HepG2 (cell line): ENCODE data around the gene GADD45A. TPM values are rescaled to one million over a fixed set of nuclear protein-coding genes. Genes with fewer than 3 reads are reported as not detected.

Source experiments
- ATAC-seq: fragments of 200-7000 bp; cut with Tn5 transposase; 3 replicates; pipeline ENCODE4 v1.9.1; 2020; ENCODE audit warnings: mild to moderate bottlenecking, moderate library complexity
- BruUV-seq: library from RNA; stranded (reverse); fragments of 400-500 nt; replicated peaks from 2 replicates; lab custom pipeline; 2021; lab: Mats Ljungman, UMichigan
- CTCF ChIA-PET: fragments of 300-600 bp; formaldehyde crosslinking; extraction: SDS; loops from one replicate; lab custom pipeline; 2021; ENCODE audit warnings: low total read pairs, inconsistent platforms, low intra/inter-chr PET ratio; lab: Yijun Ruan, JAX
- POLR2A ChIA-PET: fragments of 350-600 bp; sonication (Branson Sonifier 250); formaldehyde crosslinking; loops from one replicate; lab custom pipeline; 2020; ENCODE audit warnings: antibody characterized with exemption, inconsistent platforms; lab: Yijun Ruan, JAX
- DNase-seq: peaks from one replicate; pipeline ENCODE4 v3.0.0-alpha.2; 2015; ENCODE audit warnings: low spot score
- FAIRE-seq: peaks from 3 replicates; lab custom pipeline; 2011; peaks lifted over from hg19 to GRCh38; lab: Jason Lieb, UNC
- H2AFZ ChIP-seq: one replicate; pipeline ENCODE4 v1.6.1; 2011; ENCODE audit warnings: low read length, inconsistent platforms
- H3K27ac ChIP-seq: fragments of 300-600 bp; 3 replicates; pipeline ENCODE4 v1.8.0; 2011; ENCODE audit warnings: mixed run types, mild to moderate bottlenecking, mixed read lengths, low read length, inconsistent platforms; ENCODE audit not compliant: insufficient read depth; ENCODE audit errors: extremely low read length
- H3K27me3 ChIP-seq, 2 experiments: fragments of 200-600 bp in 1 of 2; 2 replicates in 1 of 2; 3 replicates in 1 of 2; pipeline versions ENCODE4 v1.6.0 to v1.8.0; 2011; ENCODE audit warnings: low read length in 2 of 2, mild to moderate bottlenecking in 2 of 2, moderate library complexity in 2 of 2, inconsistent platforms in 1 of 2; ENCODE audit not compliant: insufficient read depth in 2 of 2, control insufficient read depth in 1 of 2
- H3K36me3 ChIP-seq, 2 experiments: fragments of 200-600 bp in 1 of 2; replicated peaks in 1 of 2; 2 replicates in 1 of 2; 3 replicates in 1 of 2; pipeline versions ENCODE4 v1.5.1 to v1.8.0; 2011; ENCODE audit warnings: low read length in 2 of 2, inconsistent platforms in 1 of 2; ENCODE audit not compliant: insufficient read depth in 2 of 2, control insufficient read depth in 1 of 2
- H3K4me1 ChIP-seq: 2 replicates; pipeline ENCODE4 v1.5.1; 2012; ENCODE audit warnings: low read length, inconsistent platforms; ENCODE audit not compliant: insufficient read depth
- H3K4me2 ChIP-seq: 2 replicates; pipeline ENCODE4 v1.6.0; 2011; ENCODE audit warnings: low read depth, low read length, inconsistent platforms
- H3K4me3 ChIP-seq, 3 experiments: fragments of 200-600 bp in 1 of 3; sonication (generic), shearing (Covaris generic) in 1 of 3; replicated peaks in 1 of 3; 2 replicates each; pipeline ENCODE4 v1.5.1; 2011 to 2016; ENCODE audit warnings: low read length in 3 of 3, inconsistent platforms in 2 of 3, low read depth in 2 of 3, mild to moderate bottlenecking in 2 of 3, control low read depth in 1 of 3, mixed read lengths in 1 of 3; ENCODE audit not compliant: insufficient read depth in 1 of 3
- H3K79me2 ChIP-seq: one replicate; pipeline ENCODE4 v1.6.1; 2011; ENCODE audit warnings: low read length, inconsistent platforms; ENCODE audit not compliant: insufficient read depth
- H3K9ac ChIP-seq: 2 replicates; pipeline ENCODE4 v1.6.0; 2011; ENCODE audit warnings: mild to moderate bottlenecking, low read depth, low read length, inconsistent platforms; ENCODE audit not compliant: insufficient read depth
- H3K9me3 ChIP-seq: 2 replicates; pipeline ENCODE4 v1.5.1; 2012; ENCODE audit warnings: mild to moderate bottlenecking, low read length
- H4K20me1 ChIP-seq: 2 replicates; pipeline ENCODE4 v1.6.0; 2011; ENCODE audit warnings: inconsistent platforms, mild to moderate bottlenecking, low read length, moderate library complexity; ENCODE audit not compliant: insufficient read depth
- RFXANK ChIP-seq: IDR thresholded peaks from 2 replicates; pipeline ENCODE4 v1.6.1; 2016
- STAG1 ChIP-seq: sonication (generic); formaldehyde crosslinking; IDR thresholded peaks from 2 replicates; pipeline ENCODE4 v1.4.0; 2020; ENCODE audit warnings: missing genetic modification reagents
- ZNF260 ChIP-seq: sonication (generic); formaldehyde crosslinking; IDR thresholded peaks from 2 replicates; pipeline ENCODE4 v1.4.0; 2020; ENCODE audit warnings: missing genetic modification reagents, low read depth, mild to moderate bottlenecking, borderline replicate concordance
- ZNF737 ChIP-seq: sonication (generic); formaldehyde crosslinking; IDR thresholded peaks from 2 replicates; pipeline ENCODE4 v1.5.0; 2020; ENCODE audit warnings: missing genetic modification reagents, mild to moderate bottlenecking, borderline replicate concordance
- WGBS: methylation state at CpG from one replicate; pipeline ENCODE4 v1.1.6; 2017; ENCODE audit warnings: low lambda C conversion rate; 5-methylcytosine and 5-hydroxymethylcytosine counted together
- in situ Hi-C: cut with HindIII; loops from 2 replicates; pipeline ENCODE4 v1.10.0; 2017; ENCODE audit warnings: low pct_unique_long_range_greater_than_20kb; ENCODE audit not compliant: extremely low pct_ligation_motif_present
- intact Hi-C: fragments of 100-400 bp; cut with micrococcal nuclease; formaldehyde crosslinking; loops from one replicate; pipeline ENCODE4 v1.10.0; 2022; ENCODE audit not compliant: unreplicated experiment
- polyA plus RNA-seq, 8 experiments: library from polyadenylated mRNA; depleted of rRNA in 3 of 8; stranded (reverse) in 7 of 8; unstranded in 1 of 8; fragments of >200 nt; fragmentation: Illumina TruSeq in 4 of 8; extraction: Trizol in 4 of 8; gene quantifications; 2 replicates each; pipeline versions ENCODE4 v1.2.1 to v1.2.3, GENCODE V29; 2011 to 2016; ENCODE audit warnings: low read depth in 4 of 8, missing spikeins in 1 of 8, mixed read lengths in 1 of 8; ENCODE audit not compliant: insufficient read depth in 1 of 8
- total RNA-seq, 5 experiments: library from RNA; depleted of rRNA; stranded (reverse); fragments of >200 nt; fragmentation: Illumina TruSeq; extraction: Trizol; gene quantifications; 2 replicates each; pipeline ENCODE4 v1.2.3, GENCODE V29; 2016; ENCODE audit warnings: low read depth in 1 of 5
- TF ChIP-seq, protein P1 (sequence below): sonication (generic); formaldehyde crosslinking; IDR thresholded peaks from 2 replicates; pipeline ENCODE4 v1.8.1; 2023; ENCODE audit warnings: missing genetic modification reagents, inconsistent platforms, borderline replicate concordance

The GADD45A gene
- total and polyA plus RNA-seq, 2 of the 13 experiments (the other 11 are each of a cell fraction or from before 2014, with no cell fraction given), result 33.2 to 46.2 TPM

DNA sequence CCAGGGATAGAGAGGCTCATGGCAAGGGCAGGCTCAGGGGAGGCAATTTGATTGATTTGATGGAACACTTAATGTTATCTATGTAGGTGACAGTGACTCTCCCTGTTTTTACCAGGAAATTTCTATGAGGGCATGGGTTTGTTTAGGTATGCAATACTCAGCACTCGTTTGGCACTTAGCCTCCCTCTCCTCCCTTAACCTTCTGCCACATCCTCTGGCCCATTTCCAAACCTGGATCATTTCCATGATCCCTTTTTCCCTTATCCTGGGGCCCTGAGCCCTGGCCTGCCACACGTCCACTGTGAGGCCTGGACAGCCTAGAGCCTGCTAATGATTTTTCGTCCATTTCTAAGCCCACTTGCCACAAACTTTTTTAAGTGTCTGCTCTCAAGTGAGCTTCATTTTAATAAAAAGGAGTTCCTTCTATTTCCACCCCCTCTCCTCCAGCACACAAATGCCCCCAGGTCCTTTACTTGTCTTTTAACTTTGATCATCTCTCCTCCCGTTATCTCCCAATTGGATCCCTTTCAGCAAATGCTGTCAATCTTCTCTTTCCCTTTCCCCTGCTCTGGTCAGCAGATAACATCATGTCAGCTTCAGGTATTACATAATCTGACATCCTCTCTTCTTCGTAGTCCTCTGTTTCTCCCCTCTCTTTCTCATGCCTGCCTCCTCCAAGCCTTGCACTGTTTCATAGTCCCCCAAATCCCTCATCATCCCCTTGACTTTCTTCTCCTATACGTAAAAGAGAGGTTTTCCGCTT, 37.8 kb upstream of the GADD45A start:
- DNase-seq, result no peak
- H3K36me3 ChIP-seq, result no peaks in the 10 kb centered on the region
- POLR2A ChIA-PET, result interaction anchor here (1.0 to 3.6 kb wide), 2 partner anchors 38 kb away, joined by 4 to 28 read pairs; partner anchors contain the start of gene GADD45A
- TF ChIP-seq RFXANK (CRISPR knock-in tag) (no peak), ZNF260 (CRISPR knock-in tag) (no peak), ZNF737 (CRISPR knock-in tag) (no peak), STAG1 (CRISPR knock-in tag) (no peak)
- TF ChIP-seq, protein P1, sequence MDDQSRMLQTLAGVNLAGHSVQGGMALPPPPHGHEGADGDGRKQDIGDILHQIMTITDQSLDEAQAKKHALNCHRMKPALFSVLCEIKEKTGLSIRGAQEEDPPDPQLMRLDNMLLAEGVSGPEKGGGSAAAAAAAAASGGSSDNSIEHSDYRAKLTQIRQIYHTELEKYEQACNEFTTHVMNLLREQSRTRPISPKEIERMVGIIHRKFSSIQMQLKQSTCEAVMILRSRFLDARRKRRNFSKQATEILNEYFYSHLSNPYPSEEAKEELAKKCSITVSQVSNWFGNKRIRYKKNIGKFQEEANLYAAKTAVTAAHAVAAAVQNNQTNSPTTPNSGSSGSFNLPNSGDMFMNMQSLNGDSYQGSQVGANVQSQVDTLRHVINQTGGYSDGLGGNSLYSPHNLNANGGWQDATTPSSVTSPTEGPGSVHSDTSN (CRISPR knock-in tag), result no peak
- TF ChIP-seq, all 625 proteins: peak for 0
- ATAC-seq, result peak; percentile 11
- H3K4me3 ChIP-seq, result no peak overlapping the region
- no peaks in the 10 kb centered on the region for H4K20me1 ChIP-seq
- H3K79me2 ChIP-seq, result no peaks in the 10 kb centered on the region
- no TSS peak for BruUV-seq
- no peaks in the 10 kb centered on the region for H3K27me3 ChIP-seq
- no peak for FAIRE-seq
- H3K4me1 ChIP-seq, result peaks cover 49% of the 10 kb centered on the region
- in situ Hi-C loops (no loop called here), intact Hi-C loops (loop anchor here (5.0 kb wide), 2 partner anchors 35 to 110 kb away; no protein-coding TSS in a partner anchor)
- peak overlapping the region; percentile 21; the same call in 1 of the 2 replicates for H3K4me2 ChIP-seq
- CTCF ChIA-PET, result no interaction called here
- 30% methylated on average over 7 of the region's 7 CpGs for WGBS
- H2AFZ ChIP-seq, result no peak overlapping the region
- no peaks in the 10 kb centered on the region for H3K9me3 ChIP-seq
- H3K9ac ChIP-seq, result no peak overlapping the region
- H3K27ac ChIP-seq, result no peak overlapping the region
